Ectodermal cell (in vitro differentiated cells): ENCODE data around the gene RBM39.
"Not testable (repeated sequence)": the region's sequence is repeated elsewhere in the genome, so short reads cannot be mapped to it uniquely, and the experiment has no call there.

Experiments
- H3K27ac ChIP-seq: 2 replicates; pipeline ENCODE4 v1.7.0; 2013; ENCODE audit warnings: mild to moderate bottlenecking, low read depth, low read length; ENCODE audit not compliant: insufficient read depth, poor library complexity, severe bottlenecking
- H3K27me3 ChIP-seq: 2 replicates; pipeline ENCODE4 v1.7.0; 2013; ENCODE audit warnings: mild to moderate bottlenecking, low read length; ENCODE audit not compliant: insufficient read depth, control insufficient read depth, poor library complexity, severe bottlenecking
- H3K36me3 ChIP-seq: one replicate; pipeline ENCODE4 v1.7.0; 2013; ENCODE audit warnings: low read length; ENCODE audit not compliant: control insufficient read depth, insufficient read depth
- H3K4me1 ChIP-seq: one replicate; pipeline ENCODE4 v1.7.0; 2013; ENCODE audit warnings: low read length; ENCODE audit not compliant: control insufficient read depth, insufficient read depth
- H3K4me3 ChIP-seq: 2 replicates; pipeline ENCODE4 v1.7.0; 2013; ENCODE audit warnings: low read depth, low read length, control low read depth; ENCODE audit not compliant: insufficient read depth
- H3K9me3 ChIP-seq: 2 replicates; pipeline ENCODE4 v1.7.0; 2013; ENCODE audit warnings: mild to moderate bottlenecking, low read length, moderate library complexity; ENCODE audit not compliant: control insufficient read depth
- WGBS, 2 experiments: methylation state at CpG; one replicate each; pipeline ENCODE4 v1.1.7; 2013; ENCODE audit warnings: missing lambda C conversion rate in 2 of 2; 5-methylcytosine and 5-hydroxymethylcytosine counted together

The RBM39 gene

DNA sequence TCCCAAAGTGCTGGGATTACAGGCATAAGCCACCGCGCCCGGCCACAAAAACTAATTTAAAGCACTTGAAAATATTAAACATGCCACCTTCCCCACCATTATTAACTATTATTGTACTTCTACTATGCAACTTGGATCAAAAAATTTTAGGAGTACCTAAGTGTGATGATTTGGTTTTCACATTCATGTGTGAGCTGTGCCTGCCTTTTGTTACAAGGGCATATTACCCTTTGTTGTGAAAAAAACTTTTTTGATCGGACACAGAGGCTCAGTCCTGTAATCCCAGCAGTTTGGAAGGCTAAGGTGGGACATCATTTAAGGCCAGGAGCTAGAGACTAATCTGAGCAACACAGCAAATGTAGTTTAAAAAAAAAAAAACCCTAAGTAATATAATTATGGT, 25.7 kb downstream of the RBM39 start:
- H3K27me3 ChIP-seq: no peaks in the 10 kb centered on the region
- peaks cover 81% of the 10 kb centered on the region for H3K36me3 ChIP-seq
- no peak overlapping the region for H3K27ac ChIP-seq
- 97 to 98% methylated on average over 4 of the region's 4 CpGs for WGBS, 2 experiments
- no peak overlapping the region for H3K4me3 ChIP-seq
- no peaks in the 10 kb centered on the region for H3K4me1 ChIP-seq
- no peaks in the 10 kb centered on the region for H3K9me3 ChIP-seq

DNA sequence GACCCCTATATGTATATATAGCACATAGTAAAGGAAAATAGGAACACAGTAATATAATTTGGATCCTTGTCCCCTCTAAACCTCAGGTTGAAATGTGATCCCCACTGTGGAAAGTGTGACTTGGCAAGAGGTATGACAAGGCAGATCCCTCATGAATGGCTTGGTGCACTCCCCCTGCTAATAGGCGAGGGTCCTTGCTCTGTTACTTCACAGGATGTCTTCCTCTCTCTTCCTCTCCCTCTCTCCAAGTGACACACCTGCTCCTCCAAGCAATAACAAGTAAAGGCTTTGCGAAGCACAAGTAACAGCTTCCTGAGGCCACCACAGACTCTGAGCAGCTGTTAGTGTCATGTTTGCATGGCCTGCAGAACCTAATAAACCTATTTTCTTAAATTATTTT, 26.4 kb downstream of the RBM39 start:
- Histone ChIP-seq H3K4me1 (no peaks in the 10 kb centered on the region), H3K27me3 (no peaks in the 10 kb centered on the region), H3K9me3 (no peaks in the 10 kb centered on the region), H3K36me3 (peaks cover 80% of the 10 kb centered on the region), H3K4me3 (no peak overlapping the region), H3K27ac (no peak overlapping the region)
- 96 to 98% methylated on average over 2 of the region's 2 CpGs for WGBS, 2 experiments

DNA sequence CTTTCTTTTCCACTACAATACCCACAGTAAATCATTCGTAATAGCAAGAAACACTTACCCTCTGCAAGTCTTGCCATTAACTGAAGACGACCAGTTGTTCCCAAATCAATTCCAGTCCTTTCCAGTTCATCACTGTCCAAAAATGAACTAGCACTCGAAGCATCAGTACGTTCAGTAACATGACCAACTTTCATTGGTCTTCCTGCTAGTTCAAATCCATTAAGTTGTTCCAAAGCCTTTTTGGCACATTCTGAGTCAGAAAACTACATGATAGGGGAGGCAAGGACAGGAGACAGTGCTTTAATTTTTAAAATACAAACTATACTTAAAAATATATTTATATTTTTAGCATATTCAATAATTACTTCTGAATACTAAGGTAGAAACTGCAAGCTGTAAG, 27.9 kb downstream of the RBM39 start:
- WGBS, 2 experiments: 95 to 98% methylated on average over 4 of the region's 4 CpGs
- H3K36me3 ChIP-seq: peaks cover 76% of the 10 kb centered on the region
- no peaks in the 10 kb centered on the region for H3K9me3 ChIP-seq
- H3K27me3 ChIP-seq: no peaks in the 10 kb centered on the region
- H3K27ac ChIP-seq: no peak overlapping the region
- H3K4me3 ChIP-seq: no peak overlapping the region
- H3K4me1 ChIP-seq: no peaks in the 10 kb centered on the region

GRCh38 chr20:35713120-35713519, 28.9 kb downstream of the RBM39 start:
- not testable (repeated sequence) for H3K27me3 ChIP-seq, H3K9me3 ChIP-seq, H3K4me3 ChIP-seq, H3K4me1 ChIP-seq, H3K27ac ChIP-seq
- WGBS, 2 experiments: 93 to 95% methylated on average over 9 of the region's 9 CpGs
- peaks cover 74% of the 10 kb centered on the region for H3K36me3 ChIP-seq

GRCh38 chr20:35711588-35712209, 30.4 kb downstream of the RBM39 start:
- Histone ChIP-seq H3K9me3 (no peaks in the 10 kb centered on the region), H3K36me3 (peaks cover 66% of the 10 kb centered on the region), H3K4me1 (no peaks in the 10 kb centered on the region), H3K4me3 (no peak overlapping the region), H3K27ac (no peak overlapping the region), H3K27me3 (no peaks in the 10 kb centered on the region)
- 93 to 96% methylated on average over 6 of the region's 6 CpGs for WGBS, 2 experiments

DNA sequence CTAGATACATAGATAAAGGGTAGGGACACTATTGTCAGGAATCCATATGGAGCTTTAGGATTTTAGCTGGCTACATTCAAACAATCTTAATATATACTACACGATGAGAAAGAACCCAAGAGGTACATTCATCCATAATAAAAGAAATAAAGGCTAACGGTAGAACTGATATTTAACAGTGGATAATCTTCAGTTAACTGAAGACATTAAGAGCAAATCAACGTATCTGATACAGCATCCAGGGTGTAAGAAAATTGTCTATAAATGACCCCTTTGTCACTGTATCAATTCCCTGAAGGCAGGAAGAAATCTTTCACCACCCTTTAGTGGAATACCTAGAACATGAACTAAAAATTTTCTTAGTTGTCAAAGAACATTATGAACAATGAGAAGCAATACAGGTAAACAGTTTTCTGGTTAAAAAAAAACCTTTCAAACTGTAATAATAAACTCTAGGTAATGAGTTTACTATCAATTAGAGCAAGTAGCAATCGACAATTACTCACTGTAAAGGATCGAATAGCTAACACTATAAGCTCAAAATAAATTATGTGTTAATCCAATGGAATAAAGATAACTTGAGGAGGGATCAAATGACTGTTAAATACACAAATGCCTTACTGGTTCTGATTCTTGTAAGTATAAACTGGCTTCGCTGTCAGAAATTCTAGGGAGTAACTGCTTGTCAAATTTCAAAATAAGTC, 31.0 kb downstream of the RBM39 start:
- Histone ChIP-seq H3K9me3 (no peaks in the 10 kb centered on the region), H3K4me1 (no peaks in the 10 kb centered on the region), H3K27ac (no peak overlapping the region), H3K27me3 (no peaks in the 10 kb centered on the region), H3K4me3 (no peak overlapping the region), H3K36me3 (peaks cover 66% of the 10 kb centered on the region)
- 94 to 100% methylated on average over 2 to 6 of the region's 6 CpGs for WGBS, 2 experiments

DNA sequence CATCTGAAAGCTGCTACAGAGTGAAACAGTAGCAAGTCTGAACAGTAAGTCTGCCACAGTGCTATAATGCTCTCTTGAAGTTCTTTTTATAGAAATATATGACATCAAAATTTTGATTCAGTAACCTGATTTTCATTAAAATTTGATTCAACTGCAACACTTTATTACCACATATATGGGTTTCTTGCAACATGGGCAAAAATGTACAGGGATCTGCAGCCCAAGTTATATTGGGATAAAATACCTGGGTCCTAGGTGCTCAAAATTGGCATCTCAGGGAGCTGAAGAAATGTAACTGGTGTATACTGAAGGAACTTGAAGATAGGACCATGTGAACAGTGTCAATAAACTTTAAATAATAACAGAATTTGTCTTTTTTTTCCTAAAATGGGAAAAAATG, 32.0 kb downstream of the RBM39 start:
- H3K36me3 ChIP-seq: peaks cover 65% of the 10 kb centered on the region
- H3K4me1 ChIP-seq: no peaks in the 10 kb centered on the region
- H3K27ac ChIP-seq: no peak overlapping the region
- H3K4me3 ChIP-seq: no peak overlapping the region
- H3K27me3 ChIP-seq: no peaks in the 10 kb centered on the region
- H3K9me3 ChIP-seq: no peaks in the 10 kb centered on the region

- H3K36me3 ChIP-seq: peaks cover 70% of the 10 kb centered on the region
- H3K4me3 ChIP-seq: no peak overlapping the region
- H3K27ac ChIP-seq: no peak overlapping the region
- H3K9me3 ChIP-seq: no peaks in the 10 kb centered on the region
- WGBS, 2 experiments: 100% methylated on average over 1 of the region's 1 CpG; no CpG with 5 or more reads in 1 of the 2 experiments
- no peaks in the 10 kb centered on the region for H3K4me1 ChIP-seq
- H3K27me3 ChIP-seq: no peaks in the 10 kb centered on the region
Observed at GRCh38 chr20:35709259-35709658, 32.8 kb downstream of the RBM39 start.

- Histone ChIP-seq H3K4me1 (no peaks in the 10 kb centered on the region), H3K36me3 (peaks cover 70% of the 10 kb centered on the region), H3K27me3 (no peaks in the 10 kb centered on the region), H3K4me3 (no peak overlapping the region), H3K27ac (no peak overlapping the region), H3K9me3 (no peaks in the 10 kb centered on the region)
- 94 to 100% methylated on average over 1 of the region's 1 CpG for WGBS, 2 experiments
Observed at GRCh38 chr20:35708502-35708901, 33.6 kb downstream of the RBM39 start.

GRCh38 chr20:35706591-35707529, 35.2 kb downstream of the RBM39 start:
- peaks cover 61% of the 10 kb centered on the region for H3K36me3 ChIP-seq
- not testable (repeated sequence) for H3K27me3 ChIP-seq, H3K4me1 ChIP-seq, H3K27ac ChIP-seq, H3K4me3 ChIP-seq, H3K9me3 ChIP-seq
- WGBS, 2 experiments: 93 to 96% methylated on average over 13 of the region's 17 CpGs
